H1 (cell line): ENCODE data around the gene SLC1A2. TPM values are rescaled to one million over a fixed set of nuclear protein-coding genes. Genes with fewer than 3 reads are reported as not detected.

Source experiments
- CTCF ChIA-PET: fragments of 300-600 bp; sonication (Branson Sonifier 250); formaldehyde crosslinking; loops from one replicate; lab custom pipeline; 2021; ENCODE audit not compliant: partially characterized antibody; lab: Charles Lee
- POLR2A ChIA-PET: fragments of 300-600 bp; sonication (Branson Sonifier 250); formaldehyde crosslinking; loops from one replicate; lab custom pipeline; 2021; ENCODE audit warnings: inconsistent platforms; ENCODE audit not compliant: partially characterized antibody; lab: Charles Lee
- DNase-seq, 2 experiments: peaks; one replicate each; pipeline versions ENCODE4 v3.0.0 to v3.0.0-alpha.2; 2010 to 2022; ENCODE audit warnings: low spot score in 2 of 2, low read depth in 1 of 2, mixed read lengths in 1 of 2
- FAIRE-seq: peaks from 2 replicates; lab custom pipeline; 2011; peaks lifted over from hg19 to GRCh38; lab: Jason Lieb, UNC
- H2AFZ ChIP-seq: 2 replicates; pipeline ENCODE4 v1.8.1; 2012; ENCODE audit warnings: low read length, inconsistent platforms
- H2AK5ac ChIP-seq: 2 replicates; pipeline ENCODE4 v1.6.1; 2013; ENCODE audit warnings: low read depth, low read length
- H2BK120ac ChIP-seq: replicated peaks from 2 replicates; pipeline ENCODE3; 2013; ENCODE audit warnings: low read depth, low read length, inconsistent platforms
- H2BK12ac ChIP-seq: 2 replicates; pipeline ENCODE4 v1.6.1; 2013; ENCODE audit warnings: low read depth, low read length
- H2BK15ac ChIP-seq: 2 replicates; pipeline ENCODE4 v1.6.1; 2013; ENCODE audit warnings: low read length
- H2BK20ac ChIP-seq: 2 replicates; pipeline ENCODE4 v1.6.1; 2013; ENCODE audit warnings: low read length
- H2BK5ac ChIP-seq: 2 replicates; pipeline ENCODE4 v1.6.1; 2013; ENCODE audit warnings: low read depth, low read length
- H3K14ac ChIP-seq: 2 replicates; pipeline ENCODE4 v1.6.1; 2013; ENCODE audit warnings: inconsistent platforms; ENCODE audit not compliant: insufficient read length
- H3K18ac ChIP-seq: 2 replicates; pipeline ENCODE4 v1.6.1; 2013; ENCODE audit warnings: low read length; ENCODE audit errors: extremely low read depth
- H3K23ac ChIP-seq: 2 replicates; pipeline ENCODE4 v1.6.1; 2013; ENCODE audit warnings: inconsistent platforms; ENCODE audit not compliant: insufficient read length
- H3K23me2 ChIP-seq: 2 replicates; pipeline ENCODE4 v1.6.1; 2013; ENCODE audit warnings: low read depth, low read length
- H3K27ac ChIP-seq: 2 replicates; pipeline ENCODE4 v1.6.1; 2011; ENCODE audit warnings: low read depth, low read length, inconsistent platforms
- H3K27me3 ChIP-seq, 4 experiments: replicated peaks in 1 of 4; 1 replicate in 1 of 4; 2 replicates in 3 of 4; pipeline versions ENCODE4 v1.6.1 to v1.8.1; 2011 to 2013; ENCODE audit warnings: low read length in 3 of 4, mild to moderate bottlenecking in 3 of 4, inconsistent platforms in 2 of 4, mixed read lengths in 2 of 4, moderate library complexity in 1 of 4; ENCODE audit not compliant: control insufficient read depth in 3 of 4, insufficient read depth in 3 of 4; ENCODE audit errors: extremely low read depth in 1 of 4
- H3K36me3 ChIP-seq, 4 experiments: 2 replicates each; pipeline versions ENCODE4 v1.6.1 to v1.8.1; 2011 to 2013; ENCODE audit warnings: mild to moderate bottlenecking in 4 of 4, low read length in 3 of 4, moderate library complexity in 2 of 4, control low read depth in 1 of 4, inconsistent platforms in 1 of 4; ENCODE audit not compliant: insufficient read depth in 4 of 4, control insufficient read depth in 2 of 4
- H3K4ac ChIP-seq: replicated peaks from 2 replicates; pipeline ENCODE3; 2013; ENCODE audit warnings: low read length, low read depth, mixed read lengths, inconsistent platforms; ENCODE audit not compliant: insufficient read length
- H3K4me1 ChIP-seq, 4 experiments: replicated peaks in 1 of 4; 1 replicate in 1 of 4; 2 replicates in 3 of 4; pipeline versions ENCODE4 v1.6.1 to v1.8.1; 2011 to 2013; ENCODE audit warnings: low read length in 3 of 4, inconsistent platforms in 2 of 4, mixed read lengths in 1 of 4; ENCODE audit not compliant: insufficient read depth in 4 of 4, control insufficient read depth in 3 of 4
- H3K4me2 ChIP-seq, 2 experiments: 2 replicates each; pipeline versions ENCODE4 v1.6.1 to v1.8.1; 2011 to 2013; ENCODE audit warnings: low read depth in 2 of 2, low read length in 2 of 2, control low read depth in 1 of 2, inconsistent platforms in 1 of 2, mild to moderate bottlenecking in 1 of 2; ENCODE audit not compliant: insufficient read depth in 1 of 2
- H3K4me3 ChIP-seq, 4 experiments: fragments of 200-600, 300-600 bp in 1 of 4; sonication (generic), shearing (Covaris generic), sonication (Bioruptor Twin) in 1 of 4; 2 replicates each; pipeline versions ENCODE4 v1.5.1 to v1.8.1; 2011 to 2016; ENCODE audit warnings: low read length in 4 of 4, low read depth in 3 of 4, control low read depth in 2 of 4, inconsistent platforms in 2 of 4, mild to moderate bottlenecking in 2 of 4, mixed read lengths in 1 of 4, moderate library complexity in 1 of 4; ENCODE audit not compliant: insufficient read depth in 2 of 4; ENCODE audit errors: extremely low read depth in 1 of 4
- H3K56ac ChIP-seq: replicated peaks from 2 replicates; pipeline ENCODE3; 2013; ENCODE audit warnings: low read depth, mild to moderate bottlenecking, mixed read lengths, low read length, inconsistent platforms; ENCODE audit not compliant: insufficient read length
- H3K79me1 ChIP-seq: 2 replicates; pipeline ENCODE4 v1.6.1; 2013; ENCODE audit warnings: low read depth, low read length, control low read depth
- H3K79me2 ChIP-seq, 2 experiments: 2 replicates each; pipeline versions ENCODE4 v1.6.1 to v1.8.1; 2012 to 2013; ENCODE audit warnings: low read length in 2 of 2, mild to moderate bottlenecking in 2 of 2, inconsistent platforms in 1 of 2; ENCODE audit not compliant: insufficient read depth in 2 of 2, control insufficient read depth in 1 of 2
- H3K9ac ChIP-seq, 4 experiments: replicated peaks in 1 of 4; 1 replicate in 1 of 4; 2 replicates in 3 of 4; pipeline versions ENCODE4 v1.6.1 to v1.8.1; 2011 to 2013; ENCODE audit warnings: low read depth in 3 of 4, low read length in 3 of 4, control low read depth in 2 of 4, mild to moderate bottlenecking in 2 of 4, moderate library complexity in 2 of 4, inconsistent platforms in 1 of 4; ENCODE audit errors: extremely low read depth in 1 of 4
- H3K9me3 ChIP-seq, 2 experiments: 2 replicates each; pipeline versions ENCODE4 v1.6.1 to v1.8.1; 2012 to 2013; ENCODE audit warnings: mild to moderate bottlenecking in 2 of 2, moderate library complexity in 2 of 2, control low read depth in 1 of 2, inconsistent platforms in 1 of 2, low read depth in 1 of 2, low read length in 1 of 2, mixed read lengths in 1 of 2; ENCODE audit not compliant: insufficient read depth in 2 of 2
- H4K20me1 ChIP-seq, 2 experiments: replicated peaks in 1 of 2; 2 replicates each; pipeline versions ENCODE3 to v1.8.1; 2011 to 2013; ENCODE audit warnings: inconsistent platforms in 2 of 2, low read length in 2 of 2, mild to moderate bottlenecking in 1 of 2; ENCODE audit not compliant: insufficient read depth in 2 of 2, control insufficient read depth in 1 of 2
- H4K5ac ChIP-seq: 2 replicates; pipeline ENCODE4 v1.6.1; 2013; ENCODE audit warnings: low read length, low read depth, mixed read lengths, inconsistent platforms; ENCODE audit not compliant: insufficient read length
- H4K8ac ChIP-seq: 2 replicates; pipeline ENCODE4 v1.8.0; 2013; ENCODE audit warnings: mild to moderate bottlenecking, moderate library complexity, low read length, inconsistent platforms; ENCODE audit not compliant: insufficient read depth; ENCODE audit errors: extremely low read depth
- H4K91ac ChIP-seq: replicated peaks from 2 replicates; pipeline ENCODE3; 2013; ENCODE audit warnings: low read length, mixed read lengths, inconsistent platforms; ENCODE audit not compliant: insufficient read length
- CTCF ChIP-seq, 3 experiments: IDR thresholded peaks; 1 replicate in 2 of 3; 2 replicates in 1 of 3; pipeline versions ENCODE4 v1.5.1 to v1.6.1; 2011; ENCODE audit warnings: low read length in 3 of 3, mild to moderate bottlenecking in 3 of 3, inconsistent platforms in 2 of 3, low read depth in 1 of 3, moderate library complexity in 1 of 3; ENCODE audit not compliant: insufficient read depth in 1 of 3; ENCODE audit errors: control extremely low read depth in 1 of 3
- E2F6 ChIP-seq: IDR thresholded peaks from 2 replicates; pipeline ENCODE4 v1.6.1; 2012; ENCODE audit warnings: inconsistent platforms
- TAF7 ChIP-seq: optimal IDR thresholded peaks from 2 replicates; pipeline ENCODE3; 2011; ENCODE audit warnings: low read depth, mild to moderate bottlenecking, inconsistent platforms, low read length, moderate library complexity, borderline replicate concordance
- WGBS, 2 experiments: shearing (Covaris generic) in 1 of 2; methylation state at CpG; one replicate each; pipeline versions ENCODE4 v1.1.6 to v1.1.7; 2013 to 2015; ENCODE audit warnings: low lambda C conversion rate in 2 of 2, mixed read lengths in 2 of 2, inconsistent platforms in 1 of 2, low coverage in 1 of 2, missing lambda C conversion rate in 1 of 2; ENCODE audit not compliant: insufficient replicate concordance in 2 of 2, insufficient coverage in 1 of 2, insufficient read length in 1 of 2; ENCODE audit errors: extremely low coverage in 1 of 2, missing lambda C conversion rate in 1 of 2; 5-methylcytosine and 5-hydroxymethylcytosine counted together
- polyA plus RNA-seq, 7 experiments: library from polyadenylated mRNA; depleted of rRNA in 3 of 7; stranded (reverse) in 5 of 7; unstranded in 2 of 7; fragments of >200 nt in 5 of 7; fragments of 200-250 nt in 2 of 7; gene quantifications; 1 replicate in 5 of 7; 2 replicates in 1 of 7; 4 replicates in 1 of 7; pipeline versions ENCODE4 v1.2.1 to v1.2.3, GENCODE V29; 2011 to 2013; ENCODE audit warnings: missing spikeins in 2 of 7, mixed read lengths in 2 of 7
- total RNA-seq: library from RNA; stranded (reverse); fragmentation: NEBNext Ultra II Directional; extraction: Animal tissue kit (Norgen Biotek cat#: 25700); gene quantifications from 2 replicates; pipeline ENCODE4 v1.2.1, GENCODE V29; 2021

Gene SLC1A2
- total and polyA plus RNA-seq, 2 of the 8 experiments (the other 6 are each of a cell fraction or from before 2014, with no cell fraction given): 0.57 to 1.2 TPM

GRCh38 chr11:35334385-35335090, 84.8 kb downstream of the SLC1A2 start:
- no peak overlapping the region for H3K27ac ChIP-seq
- H3K9me3 ChIP-seq: peaks cover 13% of the 10 kb centered on the region in 2 experiments
- no peaks in the 10 kb centered on the region for H4K20me1 ChIP-seq
- H3K18ac ChIP-seq: no peak overlapping the region
- H4K5ac ChIP-seq: no peak overlapping the region
- H3K23me2 ChIP-seq: no peaks in the 10 kb centered on the region
- peaks cover 0 to 13% (median 6%) of the 10 kb centered on the region in 4 experiments; a peak in 4 of 7 replicates for H3K27me3 ChIP-seq
- no peak overlapping the region for H2AK5ac ChIP-seq
- H2BK15ac ChIP-seq: no peak overlapping the region
- H2AFZ ChIP-seq: no peak overlapping the region
- no peak overlapping the region for H3K56ac ChIP-seq
- no peak overlapping the region for H3K4me3 ChIP-seq
- ChIA-PET POLR2A (no interaction called here), CTCF (interaction anchor here (0.9 kb wide), 1 partner anchor 29 kb away, joined by 5 read pairs; no protein-coding TSS in a partner anchor)
- no peak overlapping the region for H3K14ac ChIP-seq
- H4K91ac ChIP-seq: no peak overlapping the region
- no peak for TF ChIP-seq CTCF (IDR thresholded peaks at IDR 0.05; ENCODE audit: control extremely low read depth in 1 of 3, insufficient read depth in 1 of 3, low read depth in 1 of 3, low read length in 3 of 3)
- TF ChIP-seq E2F6: no peak
- TF ChIP-seq TAF7: no peak
- H4K8ac ChIP-seq: no peak overlapping the region
- H3K4me2 ChIP-seq: no peak overlapping the region
- WGBS, 2 experiments: 89% methylated on average over 5 of the region's 5 CpGs; no CpG with 5 or more reads in 1 of the 2 experiments
- no peak overlapping the region for H3K9ac ChIP-seq
- H3K36me3 ChIP-seq: no peaks in the 10 kb centered on the region
- no peak overlapping the region for H2BK12ac ChIP-seq
- FAIRE-seq: no peak
- no peak overlapping the region for H2BK120ac ChIP-seq
- no peak overlapping the region for H2BK5ac ChIP-seq
- H3K79me1 ChIP-seq: no peaks in the 10 kb centered on the region
- no peak overlapping the region for H2BK20ac ChIP-seq
- DNase-seq: no peak
- no peak overlapping the region for H3K4ac ChIP-seq
- peaks cover 0 to 3% (median 0%) of the 10 kb centered on the region in 4 experiments; a peak in 2 of 7 replicates for H3K4me1 ChIP-seq
- H3K23ac ChIP-seq: no peak overlapping the region
- H3K79me2 ChIP-seq: no peaks in the 10 kb centered on the region
